AG09319 (cell line): ENCODE measurements around the gene ANKS3.
A peak's percentile ranks its signal among the peaks of the same experiment; 100 is the strongest.

Experiments
- DNase-seq: peaks from one replicate; pipeline ENCODE4 v3.0.0-alpha.2; 2010; ENCODE audit warnings: low read depth; ENCODE audit errors: extremely low read depth
- TF ChIP-seq, protein P1 (sequence below): IDR thresholded peaks from 2 replicates; pipeline ENCODE4 v1.5.1; 2011; ENCODE audit warnings: low read depth, mild to moderate bottlenecking, inconsistent platforms, low read length, moderate library complexity

The ANKS3 gene

DNA sequence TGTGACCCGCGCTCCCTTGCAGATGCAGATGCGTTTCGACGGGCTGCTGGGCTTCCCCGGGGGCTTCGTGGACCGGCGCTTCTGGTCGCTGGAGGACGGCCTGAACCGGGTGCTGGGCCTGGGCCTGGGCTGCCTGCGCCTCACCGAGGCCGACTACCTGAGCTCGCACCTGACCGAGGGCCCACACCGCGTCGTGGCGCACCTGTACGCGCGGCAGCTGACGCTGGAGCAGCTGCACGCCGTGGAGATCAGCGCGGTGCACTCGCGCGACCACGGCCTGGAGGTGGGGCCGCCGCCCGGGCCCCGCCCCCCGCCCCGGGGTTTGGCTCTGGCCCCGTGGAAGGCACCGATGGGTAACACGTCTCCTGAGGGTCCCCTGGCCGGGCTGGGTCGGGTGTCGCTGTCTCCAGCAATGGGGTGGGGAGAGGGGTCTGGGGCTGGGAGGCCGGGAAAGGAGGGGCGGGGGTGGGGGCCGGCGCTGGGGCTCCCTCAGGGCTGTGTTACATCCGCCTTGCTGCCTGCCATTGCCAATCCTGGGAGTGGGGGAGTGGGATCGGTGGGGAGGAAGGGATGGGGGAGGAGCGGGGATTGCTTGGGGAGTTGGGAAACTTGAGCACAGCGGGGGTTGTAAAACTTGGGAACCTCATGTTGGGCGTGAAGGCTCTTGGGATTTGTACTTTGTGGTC, 40.0 kb downstream of the ANKS3 start:
- DNase-seq: no peak
- TF ChIP-seq, protein P1, sequence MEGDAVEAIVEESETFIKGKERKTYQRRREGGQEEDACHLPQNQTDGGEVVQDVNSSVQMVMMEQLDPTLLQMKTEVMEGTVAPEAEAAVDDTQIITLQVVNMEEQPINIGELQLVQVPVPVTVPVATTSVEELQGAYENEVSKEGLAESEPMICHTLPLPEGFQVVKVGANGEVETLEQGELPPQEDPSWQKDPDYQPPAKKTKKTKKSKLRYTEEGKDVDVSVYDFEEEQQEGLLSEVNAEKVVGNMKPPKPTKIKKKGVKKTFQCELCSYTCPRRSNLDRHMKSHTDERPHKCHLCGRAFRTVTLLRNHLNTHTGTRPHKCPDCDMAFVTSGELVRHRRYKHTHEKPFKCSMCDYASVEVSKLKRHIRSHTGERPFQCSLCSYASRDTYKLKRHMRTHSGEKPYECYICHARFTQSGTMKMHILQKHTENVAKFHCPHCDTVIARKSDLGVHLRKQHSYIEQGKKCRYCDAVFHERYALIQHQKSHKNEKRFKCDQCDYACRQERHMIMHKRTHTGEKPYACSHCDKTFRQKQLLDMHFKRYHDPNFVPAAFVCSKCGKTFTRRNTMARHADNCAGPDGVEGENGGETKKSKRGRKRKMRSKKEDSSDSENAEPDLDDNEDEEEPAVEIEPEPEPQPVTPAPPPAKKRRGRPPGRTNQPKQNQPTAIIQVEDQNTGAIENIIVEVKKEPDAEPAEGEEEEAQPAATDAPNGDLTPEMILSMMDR: no peak

- TF ChIP-seq, protein P1: no peak
- peak; percentile 83 for DNase-seq
Observed at GRCh38 chr16:4693296-4693955, 40.6 kb downstream of the ANKS3 start, which contains the start of gene NUDT16L1. Gene NUDT16L1, plus strand, starts transcription at chr16:4693562. Its CDS starts 165 bp downstream, at chr16:4693727.

GRCh38 chr16:4692460-4693295, 41.4 kb downstream of the ANKS3 start:
- TF ChIP-seq, protein P1: no peak
- no peak for DNase-seq

DNA sequence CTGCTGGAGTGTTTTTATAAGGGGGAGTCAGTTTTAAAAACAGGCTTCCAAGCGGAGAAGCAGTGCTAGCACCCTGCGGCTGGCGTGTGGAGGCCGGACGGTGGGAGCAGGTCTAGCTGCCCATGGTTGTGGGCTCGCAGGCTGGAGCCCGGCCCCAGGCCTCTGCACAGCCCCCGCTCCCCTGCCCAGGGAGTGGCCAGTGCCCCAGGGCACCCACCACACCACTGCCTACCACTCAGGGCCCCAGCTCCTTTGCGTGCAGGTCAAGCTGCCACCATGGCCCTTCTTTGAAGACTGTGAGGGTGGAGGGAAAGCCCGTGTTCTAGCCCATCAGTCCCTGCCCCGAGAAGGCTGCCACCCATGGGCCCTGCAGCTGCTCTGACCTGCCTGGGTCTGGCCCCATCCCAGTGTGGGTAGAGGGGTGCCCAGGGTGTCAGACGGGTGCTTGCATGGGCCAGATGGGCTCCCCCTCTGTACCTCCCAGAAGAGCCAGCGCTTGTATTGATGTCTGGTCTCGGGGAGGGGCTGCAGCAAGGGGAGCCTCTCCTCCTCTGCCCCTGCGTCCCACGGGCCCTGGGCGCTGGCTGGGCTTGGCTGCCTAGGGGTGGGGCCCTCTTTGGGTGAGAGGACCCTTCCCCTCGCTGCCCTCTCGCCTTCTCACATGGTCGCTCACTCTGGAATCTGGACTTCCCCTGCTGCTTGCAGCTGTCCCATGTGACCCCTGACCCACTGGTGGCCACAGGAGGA, 42.2 kb downstream of the ANKS3 start:
- TF ChIP-seq, protein P1: no peak
- no peak for DNase-seq

DNA sequence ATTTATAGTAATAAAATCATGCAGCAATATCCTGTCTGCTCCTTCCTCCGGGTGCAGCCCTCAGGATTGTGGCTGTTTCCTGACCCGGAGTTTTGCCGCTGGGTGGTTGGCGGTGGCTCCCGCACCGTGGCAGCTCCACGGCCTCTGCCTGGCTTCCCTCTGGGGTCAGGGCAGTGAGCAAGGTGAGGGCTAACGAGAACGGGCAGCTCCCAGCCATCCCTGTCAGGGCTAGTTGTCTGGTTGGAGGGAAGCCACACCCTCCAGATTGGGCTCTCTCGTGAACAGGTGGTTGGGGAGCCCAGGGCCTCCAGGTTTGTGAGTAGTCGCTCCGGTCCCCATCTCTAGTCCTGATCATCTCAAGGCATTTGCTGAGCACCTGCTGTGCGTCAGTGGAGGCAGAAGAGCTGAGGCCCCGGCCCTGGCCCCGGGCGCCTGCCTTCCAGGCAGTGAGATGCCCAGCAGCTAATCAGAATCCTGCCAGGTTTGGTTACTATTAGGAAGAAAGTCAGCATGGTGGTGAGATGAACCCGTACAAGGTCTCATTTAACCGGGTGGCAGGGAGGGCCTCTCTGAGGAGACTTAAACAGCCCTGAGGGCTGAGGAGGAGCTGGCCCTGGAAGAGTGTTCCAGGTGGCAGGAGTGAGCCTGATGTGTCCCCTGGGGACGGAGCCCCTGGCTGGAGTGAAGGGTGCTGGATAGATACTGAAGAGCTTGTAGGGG, 43.0 kb downstream of the ANKS3 start:
- no peak for DNase-seq
- TF ChIP-seq, protein P1: no peak

- TF ChIP-seq, protein P1: no peak
- DNase-seq: no peak
Observed at GRCh38 chr16:4689864-4690704, 44.0 kb downstream of the ANKS3 start.
